GM18868 (cell line): ENCODE data around the gene ADIG.
"Not testable (repeated sequence)": the region's sequence is repeated elsewhere in the genome, so short reads cannot be mapped to it uniquely, and the experiment has no call there.

Source experiments
- ATAC-seq: cut with Tn5 transposase; IDR thresholded peaks from one replicate; pipeline ENCODE4 v1.9.1; 2021; ENCODE audit warnings: mild to moderate bottlenecking, moderate library complexity; ENCODE audit not compliant: unreplicated experiment

Gene ADIG

GRCh38 chr20:38569747-38570525, 11.1 kb upstream of the ADIG start:
- no peak for ATAC-seq

DNA sequence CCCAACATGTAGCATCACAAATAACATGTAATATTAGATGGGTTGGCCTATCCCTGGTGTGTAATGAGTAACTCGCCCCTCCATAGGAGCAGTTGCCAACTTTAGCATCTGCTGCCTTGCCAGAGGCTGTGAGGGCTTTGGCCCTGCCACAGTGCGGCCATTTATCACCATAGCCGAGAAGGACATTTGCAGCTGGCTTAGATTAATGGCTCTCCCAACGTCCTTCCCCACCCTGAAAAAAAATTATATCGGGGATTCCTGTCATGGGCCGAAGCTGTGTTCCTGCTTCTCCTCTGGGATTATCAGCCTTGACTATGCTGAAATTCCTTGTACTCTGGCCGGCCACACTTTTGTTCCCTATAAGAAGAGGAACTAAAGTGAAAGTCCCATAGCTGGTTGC, 7.6 kb upstream of the ADIG start:
- no peak for ATAC-seq

DNA sequence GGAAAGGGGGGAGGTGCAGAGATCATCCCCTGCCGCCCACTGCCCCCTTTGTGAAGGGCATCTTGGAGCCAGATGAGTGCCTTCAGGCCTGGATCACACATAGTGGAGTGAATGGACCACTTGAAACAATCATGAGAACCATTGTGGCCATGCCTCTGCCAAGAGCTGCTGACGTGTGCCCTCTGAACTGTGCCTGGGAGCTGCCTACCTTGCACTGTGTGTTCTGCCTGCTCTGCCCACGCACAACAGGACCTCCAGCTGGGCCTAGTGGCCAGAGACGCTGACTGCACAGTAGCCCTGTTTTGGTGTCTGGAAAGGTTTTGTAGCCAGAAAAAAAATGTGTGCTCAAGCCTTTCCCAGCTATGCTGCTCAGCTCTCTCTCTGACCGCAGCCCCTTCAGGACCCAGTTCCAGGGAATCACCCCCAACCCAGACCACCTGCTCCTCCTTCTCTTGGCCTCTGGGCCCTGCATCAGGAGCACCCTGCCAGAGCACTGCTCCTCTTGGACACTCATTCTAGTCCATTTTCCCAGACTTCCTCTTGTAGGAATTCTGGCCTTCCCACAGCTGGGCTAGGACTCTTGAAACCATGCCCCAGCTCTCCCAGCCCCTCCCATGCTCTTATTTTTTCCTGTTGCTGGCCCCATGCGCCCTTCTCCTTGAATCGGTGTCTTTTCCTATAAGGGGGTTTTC, 1.6 kb upstream of the ADIG start:
- no peak for ATAC-seq

GRCh38 chr20:38579921-38580320, 1.1 kb upstream of the ADIG start:
- ATAC-seq: no peak

DNA sequence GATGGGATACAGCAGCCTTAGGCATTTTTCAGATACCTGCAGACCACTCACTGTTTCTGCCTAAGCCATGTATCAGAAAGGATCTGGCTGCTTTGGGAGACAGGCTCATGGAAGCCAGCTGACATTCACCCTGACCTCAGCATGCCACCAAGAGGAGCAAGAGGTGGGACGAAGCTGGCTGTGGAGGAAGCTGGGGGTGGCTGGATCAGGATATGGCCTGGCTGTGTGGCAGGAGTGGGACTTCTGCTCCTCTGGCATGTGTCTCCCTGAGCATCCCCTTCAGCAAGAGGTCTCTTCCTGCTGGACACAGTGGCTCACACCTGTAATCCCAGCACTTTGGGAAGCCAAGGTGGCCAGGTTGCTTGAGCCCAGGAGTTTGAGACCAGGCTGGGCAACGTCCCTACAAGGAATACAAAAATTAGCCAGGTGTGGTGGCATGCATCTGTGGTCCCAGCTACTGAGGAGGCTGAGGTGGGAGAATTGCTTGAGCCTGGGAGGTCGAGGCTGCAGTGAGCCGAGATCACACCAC, 897 bp downstream of the ADIG start:
- ATAC-seq: no peak

- no peak for ATAC-seq
These were observed 2.3 kb downstream of the ADIG start for GRCh38 chr20:38583306-38583705.

DNA sequence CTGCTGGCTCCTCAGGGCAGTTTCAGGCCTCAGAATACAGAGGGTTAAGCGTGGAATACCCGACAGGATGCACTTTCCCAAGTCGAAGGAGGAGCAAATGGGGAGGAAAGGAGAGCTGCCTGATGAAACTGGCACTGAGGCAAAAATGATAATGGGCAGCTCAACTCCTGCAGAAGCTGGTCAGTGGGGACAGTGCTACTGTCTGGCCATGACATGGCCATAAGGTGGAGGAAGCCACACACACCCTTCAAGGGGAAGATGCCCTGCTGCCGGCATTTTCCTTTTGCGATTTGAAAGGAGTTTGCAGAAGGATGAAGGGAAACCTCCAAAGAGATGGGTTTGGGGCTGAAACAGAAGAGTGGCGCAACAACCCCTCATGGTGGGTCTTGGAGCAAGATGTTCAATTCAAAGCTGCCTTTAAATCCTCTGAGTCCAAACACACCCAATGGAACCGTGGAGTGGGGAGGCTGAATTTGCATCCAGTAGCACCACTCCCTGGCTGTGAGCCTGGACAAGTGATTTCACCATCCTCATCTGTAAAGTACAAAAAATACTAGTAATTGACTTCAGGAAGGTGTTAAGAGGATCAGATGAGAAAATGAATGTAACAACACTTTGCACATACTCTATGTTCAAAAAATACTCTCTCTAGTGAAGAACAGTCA, 3.2 kb downstream of the ADIG start:
- no peak for ATAC-seq

DNA sequence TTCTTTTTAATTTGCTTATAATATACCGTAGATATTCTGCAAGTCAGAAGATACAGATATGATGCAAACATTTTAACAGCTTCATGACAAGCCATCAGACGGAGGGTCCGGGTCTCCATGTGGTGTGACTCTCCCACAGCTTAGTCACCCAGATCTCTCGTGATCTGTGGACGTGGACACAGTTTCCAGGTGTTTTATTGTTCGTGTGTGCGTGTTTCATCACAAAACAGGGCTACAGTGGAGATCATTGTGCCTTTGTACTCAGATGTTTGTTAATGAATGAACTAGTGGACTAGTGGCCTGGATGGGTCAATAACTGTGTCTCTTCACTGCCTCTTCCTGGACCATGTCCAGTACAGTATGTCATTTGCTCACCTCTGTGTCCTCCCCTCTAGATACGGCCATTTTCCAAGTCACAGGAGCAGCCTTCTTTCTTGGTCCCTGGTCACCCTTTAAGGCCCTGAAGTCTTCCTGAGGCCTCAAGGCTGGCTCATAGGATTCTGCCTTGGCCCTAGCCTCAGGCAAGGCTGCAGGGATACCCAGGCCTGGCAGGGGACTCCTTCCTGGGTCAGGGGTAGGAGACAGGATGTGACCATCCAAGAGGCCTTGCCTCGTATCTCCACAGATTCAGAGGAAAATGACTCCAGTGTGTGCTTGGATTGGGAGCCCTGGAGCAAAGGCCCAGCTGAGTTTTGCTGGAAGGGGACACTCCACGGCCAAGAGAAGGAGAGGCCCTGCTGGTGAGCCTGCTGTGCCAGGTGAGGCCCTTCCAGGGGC, 4.6 kb downstream of the ADIG start:
- ATAC-seq: no peak

GRCh38 chr20:38586181-38586525, 5.2 kb downstream of the ADIG start:
- ATAC-seq: no peak

DNA sequence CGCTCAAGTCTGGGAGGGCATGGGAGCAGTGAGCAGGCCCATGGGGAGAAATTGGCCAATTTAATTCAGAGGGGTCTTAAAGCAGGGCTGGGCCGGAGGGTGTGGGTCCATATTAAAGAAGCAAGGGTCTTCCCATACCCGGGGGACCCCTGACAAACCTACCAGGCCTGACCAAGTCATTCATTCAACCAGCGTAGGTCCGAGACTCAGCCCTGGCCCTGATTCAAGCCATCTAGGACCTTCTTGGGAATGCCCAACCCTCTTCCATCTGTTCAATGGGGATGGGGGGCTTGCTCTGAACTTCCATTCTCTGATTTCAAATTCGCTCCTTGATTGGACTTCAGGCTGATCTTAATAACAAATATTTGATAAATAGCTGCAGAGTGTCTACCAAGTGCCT, 7.3 kb downstream of the ADIG start:
- ATAC-seq: no peak

- no peak for ATAC-seq
These were observed 8.4 kb downstream of the ADIG start for GRCh38 chr20:38589351-38589750.

DNA sequence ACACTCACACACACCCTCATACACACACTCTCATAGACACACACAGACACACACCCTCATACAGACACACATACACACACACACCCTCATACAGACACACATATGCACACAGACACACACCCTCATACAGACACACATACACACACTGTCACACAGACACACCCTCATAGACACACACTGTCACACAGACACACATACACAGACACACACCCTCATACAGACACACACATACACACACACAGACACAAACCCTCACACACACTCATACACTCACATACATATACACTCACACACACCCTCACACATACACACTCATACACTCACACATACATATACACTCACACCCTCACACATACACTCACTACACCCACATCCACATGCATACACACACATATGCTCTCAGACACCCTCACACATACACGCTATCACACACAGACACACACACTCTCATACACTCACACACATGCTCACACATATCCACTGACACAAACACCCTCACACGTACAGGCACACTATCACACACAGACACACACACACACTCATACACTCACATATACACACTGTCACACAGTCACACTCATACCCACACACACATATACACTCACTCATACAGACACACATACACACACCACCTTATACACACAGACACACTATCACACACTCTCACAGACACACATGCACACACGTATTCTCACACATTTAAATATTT, 9.1 kb downstream of the ADIG start:
- ATAC-seq: no peak

DNA sequence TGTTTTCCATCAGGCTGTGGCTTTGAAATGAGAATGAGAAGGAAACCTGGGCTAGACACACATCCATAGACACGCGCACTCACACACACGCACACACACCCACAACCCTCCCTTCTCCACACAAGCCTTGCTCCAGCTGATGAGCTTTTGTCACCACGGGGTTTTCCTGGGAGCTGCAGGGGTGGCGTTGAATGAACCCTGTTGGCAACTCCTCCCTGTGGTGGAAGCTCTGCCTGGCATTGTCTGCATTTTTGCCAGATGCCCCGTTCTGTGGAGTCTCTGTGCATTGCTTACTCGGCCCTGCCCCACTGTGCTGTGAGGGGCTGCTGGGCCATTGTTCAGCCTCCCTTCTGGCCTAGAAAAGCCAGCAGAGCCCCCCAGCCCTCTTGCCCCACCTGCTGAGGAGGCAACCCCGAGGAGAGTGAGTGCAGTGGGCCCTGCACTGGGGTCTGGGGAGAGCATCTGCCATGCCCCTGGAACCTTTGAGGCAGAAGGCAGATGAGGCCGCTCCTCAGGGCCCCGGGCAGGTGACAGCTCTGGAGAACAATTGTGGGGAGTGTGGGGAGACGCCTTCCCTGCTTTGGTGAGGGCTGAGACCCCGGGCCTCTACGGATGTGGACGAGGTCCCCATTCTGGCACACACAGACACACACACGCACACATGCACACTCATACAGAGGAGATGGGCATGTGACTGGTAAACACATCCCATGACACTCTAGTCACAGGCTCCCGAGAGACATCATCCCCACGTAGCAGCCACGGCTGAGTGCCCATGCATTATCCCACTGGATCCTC, 9.9 kb downstream of the ADIG start:
- no peak for ATAC-seq

GRCh38 chr20:38591474-38592410, 10.7 kb downstream of the ADIG start:
- ATAC-seq: no peak

GRCh38 chr20:38592411-38592790, 11.4 kb downstream of the ADIG start:
- ATAC-seq: not testable (repeated sequence)

DNA sequence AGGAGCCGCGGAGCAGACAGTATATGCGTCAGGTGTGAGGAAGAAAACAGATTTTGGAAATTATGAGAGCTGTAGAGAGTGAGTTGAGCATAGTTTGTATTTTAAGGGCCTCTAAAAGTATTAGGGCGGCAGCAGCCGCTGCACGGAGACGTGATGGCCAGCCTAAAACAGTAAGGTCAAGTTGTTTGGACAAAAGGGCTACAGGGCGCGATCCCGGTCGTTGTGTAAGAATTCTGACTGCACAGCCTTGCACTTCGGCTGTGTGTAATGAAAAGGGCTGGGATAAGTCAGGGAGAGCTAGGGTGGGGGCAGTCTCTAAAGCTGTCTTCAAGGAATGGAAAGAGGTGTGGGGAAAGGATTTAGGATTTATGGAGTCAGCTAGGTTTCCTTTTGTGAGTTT, 13.3 kb downstream of the ADIG start:
- not testable (repeated sequence) for ATAC-seq

DNA sequence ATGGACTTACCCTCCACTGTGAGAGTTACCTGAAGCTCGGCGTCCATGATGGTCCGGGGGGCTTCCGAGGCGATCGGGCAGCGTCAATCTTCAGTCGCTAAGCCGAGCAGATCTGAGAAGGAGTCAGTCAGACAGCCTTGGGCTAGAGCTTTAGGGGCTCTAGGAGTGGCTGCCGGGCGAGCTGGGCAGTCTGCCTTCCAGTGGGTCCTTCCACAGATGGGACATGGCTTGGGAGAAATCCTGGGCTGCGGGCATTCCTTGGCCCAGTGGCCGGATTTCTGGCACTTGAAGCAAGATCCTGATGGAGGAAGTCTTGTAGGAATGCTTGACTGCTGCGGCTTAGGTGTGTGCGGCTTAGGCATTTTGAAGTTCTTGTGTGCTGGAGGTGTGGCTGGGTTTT, 14.9 kb downstream of the ADIG start:
- ATAC-seq: not testable (repeated sequence)

DNA sequence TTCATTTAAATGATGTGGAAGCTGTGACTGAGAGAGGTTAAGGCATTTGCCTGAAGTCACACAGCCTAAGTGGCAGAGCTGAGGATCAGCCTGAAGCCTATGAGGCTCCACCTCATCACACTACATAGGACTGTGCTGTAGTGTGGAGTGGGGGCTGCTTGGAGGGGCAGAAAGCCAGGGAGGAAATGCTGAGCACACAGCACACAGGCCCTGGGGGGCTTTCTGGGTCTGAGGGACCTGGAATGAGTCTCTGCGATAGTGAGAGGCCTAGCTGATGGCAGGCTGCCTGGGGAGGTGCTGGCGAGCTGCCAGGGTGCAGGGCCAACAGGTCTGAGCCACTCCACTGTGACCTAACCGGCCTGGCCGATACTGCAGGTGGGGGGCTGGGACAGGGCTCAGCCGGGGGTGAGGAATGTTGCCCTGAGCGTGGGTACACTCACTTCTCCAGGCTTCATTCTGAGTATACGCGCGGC, 18.4 kb downstream of the ADIG start:
- ATAC-seq: no peak
